ENCODE measurements around the gene TUBB2A. TPM values are rescaled to one million over a fixed set of nuclear protein-coding genes. Genes with fewer than 3 reads are reported as not detected.

Gene TUBB2A
- total RNA-seq, 1 experiment from 2014 or later: 10.6 TPM

GRCh38 chr6:3128356-3129108 lies 28.8 kb downstream of the TUBB2A start:
- Histone ChIP-seq H3K9me3 (replicated peaks) (no peaks in the 10 kb centered on the region), H3K36me3 (no peaks in the 10 kb centered on the region), H3K4me3 (no peak overlapping the region), H3K27me3 (no peaks in the 10 kb centered on the region), H3K4me1 (no peaks in the 10 kb centered on the region), H3K27ac (no peak overlapping the region)
- no peak for DNase-seq

- no peaks in the 10 kb centered on the region for H3K36me3 ChIP-seq
- H3K27me3 ChIP-seq: no peaks in the 10 kb centered on the region
- H3K9me3 ChIP-seq (replicated peaks): no peaks in the 10 kb centered on the region
- H3K4me3 ChIP-seq: no peak overlapping the region
- no peaks in the 10 kb centered on the region for H3K4me1 ChIP-seq
- no peak for DNase-seq
- H3K27ac ChIP-seq: no peak overlapping the region
Observed at GRCh38 chr6:3125815-3126214, 31.5 kb downstream of the TUBB2A start.

- Histone ChIP-seq H3K36me3 (no peaks in the 10 kb centered on the region), H3K27me3 (no peaks in the 10 kb centered on the region), H3K9me3 (replicated peaks) (no peaks in the 10 kb centered on the region), H3K4me1 (no peaks in the 10 kb centered on the region), H3K27ac (no peak overlapping the region), H3K4me3 (no peak overlapping the region)
- no peak for DNase-seq
Observed at GRCh38 chr6:3124667-3125066, 32.7 kb downstream of the TUBB2A start.

GRCh38 chr6:3122823-3123182 lies 34.5 kb downstream of the TUBB2A start:
- no peaks in the 10 kb centered on the region for H3K27me3 ChIP-seq
- H3K9me3 ChIP-seq (replicated peaks): no peaks in the 10 kb centered on the region
- H3K36me3 ChIP-seq: no peaks in the 10 kb centered on the region
- H3K4me3 ChIP-seq: no peak overlapping the region
- H3K4me1 ChIP-seq: no peaks in the 10 kb centered on the region
- H3K27ac ChIP-seq: no peak overlapping the region
- DNase-seq: no peak

- Histone ChIP-seq H3K36me3 (no peaks in the 10 kb centered on the region), H3K27ac (no peak overlapping the region), H3K4me3 (no peak overlapping the region), H3K27me3 (no peaks in the 10 kb centered on the region), H3K4me1 (no peaks in the 10 kb centered on the region), H3K9me3 (replicated peaks) (no peaks in the 10 kb centered on the region)
- no peak for DNase-seq
Observed at GRCh38 chr6:3120765-3121089, 36.6 kb downstream of the TUBB2A start.

- Histone ChIP-seq H3K36me3 (no peaks in the 10 kb centered on the region), H3K4me3 (peak overlapping the region; percentile 83)
- DNase-seq: no peak
Observed at GRCh38 chr6:3119040-3119723, 38.2 kb downstream of the TUBB2A start.

GRCh38 chr6:3118353-3119039 lies 38.8 kb downstream of the TUBB2A start, which contains the start of gene BPHL:
Gene BPHL (plus strand): TSS chr6:3118711. CDS start chr6:3118741, 30 bp downstream.
- no peaks in the 10 kb centered on the region for H3K4me1 ChIP-seq
- no peaks in the 10 kb centered on the region for H3K9me3 ChIP-seq (replicated peaks)
- H3K27me3 ChIP-seq: no peaks in the 10 kb centered on the region
- DNase-seq: peak; percentile 93 to 95
- H3K27ac ChIP-seq: peak within 1 kb of the TSS; percentile 77
- H3K4me3 ChIP-seq: peak within 1 kb of the TSS; percentile 83
- no peaks in the 10 kb centered on the region for H3K36me3 ChIP-seq

More at GRCh38 chr6:3119040-3119723, 38.2 kb downstream of the TUBB2A start:
- Histone ChIP-seq H3K9me3 (replicated peaks) (no peaks in the 10 kb centered on the region), H3K27ac (peak overlapping the region; percentile 77; the same call in 1 of the 2 replicates), H3K4me1 (no peaks in the 10 kb centered on the region), H3K27me3 (no peaks in the 10 kb centered on the region)

GRCh38 chr6:3117912-3118352 lies 39.4 kb downstream of the TUBB2A start:
- Histone ChIP-seq H3K4me3 (peak overlapping the region; percentile 83), H3K36me3 (no peaks in the 10 kb centered on the region), H3K9me3 (replicated peaks) (no peaks in the 10 kb centered on the region), H3K27ac (peak overlapping the region; percentile 77), H3K27me3 (no peaks in the 10 kb centered on the region), H3K4me1 (no peaks in the 10 kb centered on the region)
- DNase-seq: no peak

- Histone ChIP-seq H3K36me3 (no peaks in the 10 kb centered on the region), H3K27me3 (no peaks in the 10 kb centered on the region), H3K4me3 (no peak overlapping the region), H3K9me3 (replicated peaks) (no peaks in the 10 kb centered on the region), H3K27ac (no peak overlapping the region), H3K4me1 (no peaks in the 10 kb centered on the region)
- DNase-seq: no peak
Observed at GRCh38 chr6:3114377-3114776, 43.0 kb downstream of the TUBB2A start.

GRCh38 chr6:3109761-3110160 lies 47.6 kb downstream of the TUBB2A start:
- Histone ChIP-seq H3K27ac (no peak overlapping the region), H3K36me3 (no peaks in the 10 kb centered on the region; the same call in 1 of the 2 replicates), H3K9me3 (replicated peaks) (no peaks in the 10 kb centered on the region), H3K4me1 (no peaks in the 10 kb centered on the region), H3K4me3 (no peak overlapping the region), H3K27me3 (no peaks in the 10 kb centered on the region)
- no peak for DNase-seq

GRCh38 chr6:3108746-3109414 lies 48.5 kb downstream of the TUBB2A start:
- Histone ChIP-seq H3K4me1 (no peaks in the 10 kb centered on the region), H3K36me3 (no peaks in the 10 kb centered on the region; the same call in 1 of the 2 replicates), H3K4me3 (no peak overlapping the region), H3K9me3 (replicated peaks) (no peaks in the 10 kb centered on the region), H3K27ac (no peak overlapping the region), H3K27me3 (no peaks in the 10 kb centered on the region)
- DNase-seq: no peak

Other genes starting within 250 kb of the TUBB2A start
- gene SERPINB6, start 186.0 kb downstream of the TUBB2A start, total RNA-seq (2014; rRNA removed; shearing (Covaris generic)): 60.4 and 62.5 TPM in 2 replicates
- 15.4 and 17.5 TPM in 2 replicates for gene NQO2, start 157.7 kb downstream of the TUBB2A start, total RNA-seq (2014; rRNA removed; shearing (Covaris generic))
- 6.1 and 7.3 TPM in 2 replicates for gene RIPK1, start 89.0 kb downstream of the TUBB2A start, total RNA-seq (2014; rRNA removed; shearing (Covaris generic))
- 7.1 and 7.3 TPM in 2 replicates for gene BPHL, start 38.8 kb downstream of the TUBB2A start, total RNA-seq (2014; rRNA removed; shearing (Covaris generic))
- 54.1 and 57.9 TPM in 2 replicates for gene TUBB2B, start 70.1 kb upstream of the TUBB2A start, total RNA-seq (2014; rRNA removed; shearing (Covaris generic))
- 10.1 and 11.0 TPM in 2 replicates for gene PSMG4, start 101.4 kb upstream of the TUBB2A start, total RNA-seq (2014; rRNA removed; shearing (Covaris generic))